GM18498 (cell line): ENCODE results near the gene IQSEC2.

Source experiments
- ATAC-seq: cut with Tn5 transposase; IDR thresholded peaks from one replicate; pipeline ENCODE4 v1.9.1; 2021; ENCODE audit warnings: mild to moderate bottlenecking, moderate library complexity; ENCODE audit not compliant: unreplicated experiment

Gene IQSEC2

GRCh38 chrX:53249408-53250042, 31.9 kb downstream of the IQSEC2 start:
- no peak for ATAC-seq

GRCh38 chrX:53247928-53248327, 33.5 kb downstream of the IQSEC2 start:
- no peak for ATAC-seq

- no peak for ATAC-seq
Measured at GRCh38 chrX:53246231-53246630, 35.2 kb downstream of the IQSEC2 start.

GRCh38 chrX:53244610-53245009, 36.8 kb downstream of the IQSEC2 start:
- ATAC-seq: no peak

GRCh38 chrX:53242310-53242709, 39.1 kb downstream of the IQSEC2 start:
- ATAC-seq: no peak

GRCh38 chrX:53241558-53241957, 39.8 kb downstream of the IQSEC2 start:
- no peak for ATAC-seq

- no peak for ATAC-seq
Measured at GRCh38 chrX:53239474-53239873, 41.9 kb downstream of the IQSEC2 start.

- ATAC-seq: no peak
Measured at GRCh38 chrX:53237056-53237455, 44.3 kb downstream of the IQSEC2 start.

GRCh38 chrX:53236025-53236679, 45.2 kb downstream of the IQSEC2 start:
- ATAC-seq: no peak

GRCh38 chrX:53235566-53235965, 45.8 kb downstream of the IQSEC2 start:
- ATAC-seq: no peak

GRCh38 chrX:53234484-53234883, 46.9 kb downstream of the IQSEC2 start:
- ATAC-seq: no peak

GRCh38 chrX:53233536-53233935, 47.8 kb downstream of the IQSEC2 start:
- ATAC-seq: no peak

- no peak for ATAC-seq
Measured at GRCh38 chrX:53230116-53230515, 51.3 kb downstream of the IQSEC2 start.

GRCh38 chrX:53227224-53227765, 54.1 kb downstream of the IQSEC2 start:
- ATAC-seq: no peak

- ATAC-seq: peak; percentile 83
Measured at GRCh38 chrX:53224860-53225797, 56.3 kb downstream of the IQSEC2 start, which contains the start of gene KDM5C. Gene KDM5C (minus strand): TSS chrX:53225207. CDS start chrX:53224889, 318 bp downstream.

- peak; percentile 8 for ATAC-seq
Measured at GRCh38 chrX:53223955-53224859, 57.2 kb downstream of the IQSEC2 start.

GRCh38 chrX:53223068-53223693, 58.2 kb downstream of the IQSEC2 start:
- ATAC-seq: no peak
